Transverse colon (tissue), 4 donors: ENCODE results near the gene CCL11.

ENCODE experiments used
- EP300 ChIP-seq: sonication (generic); formaldehyde crosslinking; IDR thresholded peaks from one replicate; pipeline ENCODE4 v1.6.1; 2017; ENCODE audit warnings: antibody characterized with exemption, low read depth
- POLR2A ChIP-seq: fragments of 450-650 bp; IDR thresholded peaks from one replicate; pipeline ENCODE4 v1.6.1; 2016; ENCODE audit warnings: antibody characterized with exemption, mild to moderate bottlenecking, moderate library complexity
- POLR2AphosphoS5 ChIP-seq, 3 donors: sonication (generic); formaldehyde crosslinking; IDR thresholded peaks; one replicate each; pipeline ENCODE4 v1.6.1; 2016; ENCODE audit warnings: antibody characterized with exemption in 3 of 3
- TF ChIP-seq, protein P1 (sequence below), 5 experiments: fragments of 200-600 bp in 3 of 5; fragments of 450-650 bp in 2 of 5; sonication (generic) in 3 of 5; IDR thresholded peaks; 1 replicate in 2 of 5; 2 replicates in 3 of 5; pipeline ENCODE4 v1.5.1; 2016 to 2017; ENCODE audit warnings: antibody characterized with exemption in 5 of 5, inconsistent platforms in 3 of 5, mild to moderate bottlenecking in 2 of 5, moderate library complexity in 1 of 5

DNA sequence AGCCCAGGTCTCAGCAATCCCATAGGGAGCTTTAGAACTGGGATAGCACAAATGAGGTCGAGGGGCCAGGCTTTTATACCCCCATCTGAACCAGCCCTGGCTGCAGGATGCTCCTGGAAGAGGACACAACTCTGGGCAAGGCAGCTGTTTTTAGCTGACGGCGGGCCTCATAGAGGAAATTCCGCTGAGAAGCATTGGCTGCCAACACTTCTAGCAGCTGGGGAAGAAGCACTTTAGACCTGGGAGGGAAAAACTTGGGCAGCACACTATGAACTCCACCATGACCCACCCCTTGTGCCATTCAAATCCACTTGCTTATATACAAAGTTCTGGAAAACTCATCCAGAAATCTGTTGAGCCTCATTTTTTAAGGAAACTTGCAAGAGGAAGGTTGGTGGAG lies 5.0 kb downstream of the CCL11 start:
- TF ChIP-seq, protein P1, sequence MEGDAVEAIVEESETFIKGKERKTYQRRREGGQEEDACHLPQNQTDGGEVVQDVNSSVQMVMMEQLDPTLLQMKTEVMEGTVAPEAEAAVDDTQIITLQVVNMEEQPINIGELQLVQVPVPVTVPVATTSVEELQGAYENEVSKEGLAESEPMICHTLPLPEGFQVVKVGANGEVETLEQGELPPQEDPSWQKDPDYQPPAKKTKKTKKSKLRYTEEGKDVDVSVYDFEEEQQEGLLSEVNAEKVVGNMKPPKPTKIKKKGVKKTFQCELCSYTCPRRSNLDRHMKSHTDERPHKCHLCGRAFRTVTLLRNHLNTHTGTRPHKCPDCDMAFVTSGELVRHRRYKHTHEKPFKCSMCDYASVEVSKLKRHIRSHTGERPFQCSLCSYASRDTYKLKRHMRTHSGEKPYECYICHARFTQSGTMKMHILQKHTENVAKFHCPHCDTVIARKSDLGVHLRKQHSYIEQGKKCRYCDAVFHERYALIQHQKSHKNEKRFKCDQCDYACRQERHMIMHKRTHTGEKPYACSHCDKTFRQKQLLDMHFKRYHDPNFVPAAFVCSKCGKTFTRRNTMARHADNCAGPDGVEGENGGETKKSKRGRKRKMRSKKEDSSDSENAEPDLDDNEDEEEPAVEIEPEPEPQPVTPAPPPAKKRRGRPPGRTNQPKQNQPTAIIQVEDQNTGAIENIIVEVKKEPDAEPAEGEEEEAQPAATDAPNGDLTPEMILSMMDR (IDR thresholded peaks at IDR 0.05), result no peak
- TF ChIP-seq POLR2A (no peak), EP300 (no peak), POLR2AphosphoS5 (IDR thresholded peaks at IDR 0.05) (no peak)
